Measurements from ENCODE around the gene GRK5.

The GRK5 gene

DNA sequence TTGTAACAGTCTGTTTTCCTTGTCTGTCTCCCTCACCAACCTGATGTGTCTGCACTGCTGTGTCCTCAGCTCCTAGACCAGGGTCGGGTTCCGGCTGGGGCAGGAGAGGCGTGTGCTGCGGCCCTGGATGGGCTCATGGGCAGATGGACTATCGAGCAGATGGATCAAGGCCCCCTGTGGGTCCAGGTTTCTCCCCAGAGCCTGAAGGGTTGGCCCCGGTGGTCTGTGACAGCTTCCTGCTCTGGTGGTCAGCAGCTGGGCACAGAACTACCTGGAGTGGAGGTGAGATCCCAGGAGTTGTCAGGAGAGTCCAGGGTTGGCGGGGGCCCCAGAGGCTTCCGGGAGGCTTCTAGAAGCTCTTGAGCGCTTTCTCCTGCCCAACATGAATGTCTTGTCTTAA is 75.1 kb downstream of the GRK5 start:
- H3K4me3 ChIP-seq (ENCODE audit: low read depth, low read length) = no peak overlapping the region
- DNase-seq (ENCODE audit: low read depth, low spot score) = no peak
- TF ChIP-seq, protein P1, sequence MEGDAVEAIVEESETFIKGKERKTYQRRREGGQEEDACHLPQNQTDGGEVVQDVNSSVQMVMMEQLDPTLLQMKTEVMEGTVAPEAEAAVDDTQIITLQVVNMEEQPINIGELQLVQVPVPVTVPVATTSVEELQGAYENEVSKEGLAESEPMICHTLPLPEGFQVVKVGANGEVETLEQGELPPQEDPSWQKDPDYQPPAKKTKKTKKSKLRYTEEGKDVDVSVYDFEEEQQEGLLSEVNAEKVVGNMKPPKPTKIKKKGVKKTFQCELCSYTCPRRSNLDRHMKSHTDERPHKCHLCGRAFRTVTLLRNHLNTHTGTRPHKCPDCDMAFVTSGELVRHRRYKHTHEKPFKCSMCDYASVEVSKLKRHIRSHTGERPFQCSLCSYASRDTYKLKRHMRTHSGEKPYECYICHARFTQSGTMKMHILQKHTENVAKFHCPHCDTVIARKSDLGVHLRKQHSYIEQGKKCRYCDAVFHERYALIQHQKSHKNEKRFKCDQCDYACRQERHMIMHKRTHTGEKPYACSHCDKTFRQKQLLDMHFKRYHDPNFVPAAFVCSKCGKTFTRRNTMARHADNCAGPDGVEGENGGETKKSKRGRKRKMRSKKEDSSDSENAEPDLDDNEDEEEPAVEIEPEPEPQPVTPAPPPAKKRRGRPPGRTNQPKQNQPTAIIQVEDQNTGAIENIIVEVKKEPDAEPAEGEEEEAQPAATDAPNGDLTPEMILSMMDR (IDR thresholded peaks at IDR 0.05; ENCODE audit: insufficient read depth, low read length, missing control alignments) = no peak
- ChIA-PET CTCF (interaction anchor here (0.9 to 1.6 kb wide), 3 partner anchors 10 to 83 kb away, joined by 3 to 6 read pairs (median 4); no protein-coding TSS in a partner anchor), POLR2A (no interaction called here)

DNA sequence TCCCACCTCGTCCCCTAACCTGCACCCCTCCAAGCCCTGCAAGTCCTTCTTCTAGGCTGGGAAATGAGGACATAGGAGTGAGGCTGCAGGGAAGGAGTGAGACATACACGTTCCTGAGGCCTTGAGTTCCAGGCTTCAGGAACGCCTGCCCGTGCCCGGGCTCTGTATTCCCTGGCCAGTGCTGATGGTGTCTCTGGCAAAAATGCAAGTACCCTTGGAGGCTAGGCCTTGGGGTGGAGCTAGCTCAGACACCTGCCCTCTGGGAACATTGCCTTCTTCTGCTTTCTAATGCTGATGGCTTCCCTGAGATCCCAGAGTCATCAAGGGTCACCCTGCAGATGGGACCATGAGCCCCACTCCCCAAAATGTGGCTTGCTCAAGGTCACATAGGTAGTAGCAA is 76.0 kb downstream of the GRK5 start:
- TF ChIP-seq, protein P1 (IDR thresholded peaks at IDR 0.05; ENCODE audit: insufficient read depth, low read length, missing control alignments) = no peak
- ChIA-PET POLR2A (no interaction called here), CTCF (interaction anchor here (1.6 kb wide), 2 partner anchors 10 to 84 kb away, joined by 4 to 6 read pairs; no protein-coding TSS in a partner anchor)
- no peak for DNase-seq (ENCODE audit: low read depth, low spot score)
- no peak overlapping the region for H3K4me3 ChIP-seq (ENCODE audit: low read depth, low read length)

DNA sequence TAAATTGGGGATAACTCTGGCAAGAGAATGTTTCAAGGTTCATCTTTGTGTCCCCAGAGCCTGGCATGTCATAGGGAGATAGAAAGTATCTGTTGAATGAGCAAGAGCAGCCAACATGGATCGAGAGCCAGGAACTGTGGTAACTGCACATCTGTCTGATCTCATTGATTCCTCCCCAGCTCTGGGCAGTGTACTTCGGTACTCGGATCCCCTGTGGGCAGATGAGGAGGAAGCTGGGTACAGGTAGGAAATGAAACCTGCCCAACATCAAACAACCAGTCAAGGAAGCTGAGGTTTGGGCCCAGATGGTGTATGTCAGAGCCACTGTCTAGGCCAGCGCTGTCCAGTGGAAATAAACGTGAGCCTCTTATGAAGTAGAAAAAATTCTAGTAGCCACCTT is 76.4 kb downstream of the GRK5 start:
- TF ChIP-seq, protein P1 (IDR thresholded peaks at IDR 0.05; ENCODE audit: insufficient read depth, low read length, missing control alignments) = no peak
- ChIA-PET POLR2A (no interaction called here), CTCF (no interaction called here)
- DNase-seq (ENCODE audit: low read depth, low spot score) = no peak
- H3K4me3 ChIP-seq (ENCODE audit: low read depth, low read length) = no peak overlapping the region

DNA sequence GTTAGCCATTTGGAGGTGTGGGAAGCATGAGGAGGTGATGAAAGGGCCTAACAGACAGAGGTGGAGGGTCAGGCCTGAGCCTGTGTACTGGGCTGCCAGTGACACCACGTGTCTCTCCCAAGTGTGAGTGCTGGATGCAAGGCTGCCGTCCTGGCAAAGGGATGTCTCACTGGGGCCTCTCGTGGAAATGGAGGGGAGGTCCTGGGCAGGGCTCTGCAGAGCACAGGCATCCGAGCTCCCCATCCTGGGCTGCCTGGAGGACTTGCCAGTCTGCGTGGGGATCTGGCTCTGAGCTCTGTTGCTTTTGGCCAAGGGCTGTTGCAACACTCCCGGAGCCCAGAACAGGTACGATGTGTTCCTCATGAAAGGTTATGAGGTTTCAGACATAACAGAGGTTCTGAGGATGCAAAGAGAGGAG is 77.3 kb downstream of the GRK5 start:
- ChIA-PET CTCF (no interaction called here), POLR2A (no interaction called here)
- H3K4me3 ChIP-seq (ENCODE audit: low read depth, low read length) = no peak overlapping the region
- DNase-seq (ENCODE audit: low read depth, low spot score) = no peak
- TF ChIP-seq, protein P1 (IDR thresholded peaks at IDR 0.05; ENCODE audit: insufficient read depth, low read length, missing control alignments) = no peak

DNA sequence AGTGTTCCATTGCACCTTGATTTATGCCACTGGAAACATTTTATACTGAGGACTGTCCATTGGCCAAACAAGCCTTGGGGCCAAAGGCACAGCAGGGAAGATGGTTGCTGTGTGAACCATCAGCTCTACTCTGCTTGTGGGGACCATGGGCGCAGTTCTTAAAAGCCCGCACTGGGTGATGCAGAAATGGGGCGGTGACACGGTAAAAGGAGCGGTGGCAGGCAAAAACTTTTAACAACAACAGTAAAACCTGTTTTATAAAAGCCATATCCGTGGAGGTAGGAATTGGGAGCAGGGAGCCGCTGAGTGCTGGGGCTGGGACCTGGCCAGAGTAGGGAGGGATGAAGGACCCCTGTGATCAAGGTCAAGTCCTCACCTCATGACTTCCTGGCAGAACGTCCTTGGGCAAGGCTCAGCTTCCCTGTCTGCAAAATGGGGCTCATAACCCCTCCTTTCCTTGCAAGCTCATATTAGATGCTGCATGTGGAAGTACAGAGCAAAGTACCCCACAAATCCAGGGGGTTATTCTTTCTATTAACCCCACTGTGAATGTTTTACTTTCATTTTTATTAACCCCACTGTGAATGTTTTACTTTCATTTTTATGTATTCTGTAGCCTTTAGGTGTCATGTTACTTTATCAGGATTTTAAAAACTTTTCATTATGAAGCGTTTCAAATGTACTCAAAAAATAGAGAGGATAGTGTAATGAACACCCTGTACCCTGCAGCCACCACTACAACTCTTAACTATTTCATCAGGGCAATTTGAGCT is 78.3 kb downstream of the GRK5 start:
- ChIA-PET POLR2A (no interaction called here), CTCF (interaction anchor here (0.5 to 1.6 kb wide), 2 partner anchors 15 to 40 kb away, joined by 4 to 5 read pairs; no protein-coding TSS in a partner anchor)
- H3K4me3 ChIP-seq (ENCODE audit: low read depth, low read length) = peak overlapping the region; percentile 32
- TF ChIP-seq, protein P1 (IDR thresholded peaks at IDR 0.05; ENCODE audit: insufficient read depth, low read length, missing control alignments) = no peak
- no peak for DNase-seq (ENCODE audit: low read depth, low spot score)

DNA sequence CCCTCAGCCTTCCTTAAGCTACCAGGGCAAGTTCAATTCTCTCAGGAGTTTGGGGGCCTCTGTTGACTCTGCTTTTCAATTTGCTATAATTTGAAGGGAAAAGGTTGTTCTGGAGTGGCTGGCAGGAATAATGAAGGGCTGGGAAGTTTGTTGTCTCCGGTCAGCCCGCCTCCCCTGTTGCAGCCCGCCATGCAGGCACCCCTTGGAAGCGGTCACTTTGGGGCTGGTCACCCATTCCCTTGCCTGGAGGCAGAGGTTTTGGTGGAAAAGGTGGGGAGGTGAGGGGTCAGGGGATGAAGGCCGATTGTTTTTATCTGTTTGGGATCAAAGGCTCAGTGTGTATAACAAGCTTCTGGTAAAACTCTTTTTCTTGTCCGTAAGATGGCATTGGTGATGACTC is 79.1 kb downstream of the GRK5 start:
- no peak overlapping the region for H3K4me3 ChIP-seq (ENCODE audit: low read depth, low read length)
- TF ChIP-seq, protein P1 (IDR thresholded peaks at IDR 0.05; ENCODE audit: insufficient read depth, low read length, missing control alignments) = no peak
- POLR2A ChIA-PET = no interaction called here
- CTCF ChIA-PET = interaction anchor here (1.6 kb wide), 1 partner anchor 15 kb away, joined by 5 read pairs; no protein-coding TSS in a partner anchor
- no peak for DNase-seq (ENCODE audit: low read depth, low spot score)
